Kidney glomerular epithelial cell (primary cell): ENCODE results near the gene APOBEC3C.
"Not testable (repeated sequence)": the region's sequence is repeated elsewhere in the genome, so short reads cannot be mapped to it uniquely, and the experiment has no call there.

Experiments
- DNase-seq: peaks from one replicate; lab custom pipeline; 2025; lab: John Stamatoyannopoulos, UW

Gene APOBEC3C

DNA sequence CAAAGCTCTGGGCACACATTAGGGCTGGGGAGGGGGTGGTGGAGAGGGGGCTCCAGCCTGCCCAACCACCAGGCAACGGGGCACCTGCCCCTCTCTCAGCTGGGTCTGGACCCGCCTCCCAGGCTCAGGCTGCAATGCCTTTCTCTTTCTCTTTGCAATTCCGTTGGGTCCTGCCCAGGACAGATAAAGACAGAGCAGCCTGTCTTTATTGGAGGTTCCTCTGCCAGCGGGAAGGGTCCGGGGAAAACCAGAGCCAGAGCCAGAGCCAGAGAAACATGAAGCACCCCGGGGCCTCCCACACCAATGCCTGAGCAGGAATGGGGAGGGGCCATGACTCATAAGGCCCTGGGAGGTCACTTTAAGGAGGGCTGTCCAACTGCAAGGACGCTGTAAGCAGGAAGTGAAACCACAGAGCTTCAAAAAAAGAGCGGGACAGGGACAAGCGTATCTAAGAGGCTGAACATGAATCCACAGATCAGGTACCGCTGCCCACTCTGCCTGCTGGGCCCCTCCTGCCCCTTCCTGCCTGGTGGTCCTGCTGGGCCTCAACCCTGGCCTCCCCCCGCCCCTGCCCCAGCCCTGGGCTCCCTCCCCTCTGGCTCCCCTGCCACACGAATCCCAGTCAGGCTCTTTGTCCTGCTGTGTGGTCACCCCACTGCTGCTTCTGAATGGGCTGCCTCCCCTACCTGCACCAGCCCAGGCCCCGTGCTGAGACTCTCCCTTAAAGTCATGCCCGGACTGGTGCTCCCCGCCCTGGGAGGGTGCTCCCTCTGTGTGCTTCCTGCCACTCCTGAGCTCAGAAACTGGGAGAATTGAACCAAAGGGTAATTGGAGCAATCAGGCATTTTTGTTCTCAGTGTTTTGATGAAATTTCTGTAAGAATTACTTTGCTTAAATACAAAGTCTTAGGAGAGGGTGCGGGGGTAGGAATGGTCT, 31.8 kb upstream of the APOBEC3C start, which contains the start of gene APOBEC3B:
Gene APOBEC3B (plus strand): TSS at position 356 of the 936 bp plus-strand sequence. CDS start 107 bp downstream, at position 463.
- peak; percentile 94 for DNase-seq

DNA sequence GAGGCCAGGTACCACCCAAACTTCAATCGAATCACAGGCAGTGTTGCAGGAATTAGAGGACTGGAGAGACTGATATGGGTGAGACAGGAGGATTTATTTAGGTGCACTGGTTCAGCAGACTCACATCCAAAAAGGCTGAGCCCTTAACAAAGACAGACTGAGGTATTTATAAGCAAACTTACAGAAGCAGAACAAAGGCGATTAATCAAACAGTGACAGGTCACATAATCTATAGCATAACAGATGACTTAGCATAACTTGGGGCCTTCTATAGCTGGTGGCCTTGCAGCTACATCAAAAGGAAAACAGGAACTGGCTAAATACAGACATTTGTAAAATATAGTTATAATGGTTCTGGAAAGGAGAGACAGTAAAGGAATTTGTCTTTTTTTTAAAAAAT, 29.8 kb upstream of the APOBEC3C start:
- no peak for DNase-seq

- peak; percentile 89 for DNase-seq
Measured at GRCh38 chr22:38984784-38985757, 29.0 kb upstream of the APOBEC3C start.

DNA sequence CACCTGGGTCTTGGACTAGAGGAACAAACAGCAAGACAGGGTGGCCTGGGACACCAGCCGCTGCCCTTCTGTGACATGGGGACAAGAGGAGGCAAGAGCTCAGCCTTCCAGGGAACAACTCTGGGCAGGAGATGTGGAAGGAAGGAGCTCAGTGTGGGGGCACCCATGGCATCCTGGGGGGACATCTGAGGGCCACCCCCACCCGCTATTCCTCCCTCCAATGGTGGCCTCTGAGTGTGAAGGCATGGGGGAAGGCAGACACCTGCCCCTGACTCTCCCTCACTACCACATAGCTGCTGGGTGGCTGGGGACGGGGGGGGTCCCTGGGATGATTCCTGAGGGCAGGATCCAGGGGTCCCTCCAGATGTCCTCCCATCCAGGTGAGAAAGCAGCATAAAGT, 27.4 kb upstream of the APOBEC3C start:
- DNase-seq = no peak

GRCh38 chr22:38987171-38987895, 26.7 kb upstream of the APOBEC3C start:
- no peak for DNase-seq

GRCh38 chr22:38989466-38989865, 24.6 kb upstream of the APOBEC3C start:
- no peak for DNase-seq

- not testable (repeated sequence) for DNase-seq
Measured at GRCh38 chr22:38992871-38993371, 21.1 kb upstream of the APOBEC3C start.

DNA sequence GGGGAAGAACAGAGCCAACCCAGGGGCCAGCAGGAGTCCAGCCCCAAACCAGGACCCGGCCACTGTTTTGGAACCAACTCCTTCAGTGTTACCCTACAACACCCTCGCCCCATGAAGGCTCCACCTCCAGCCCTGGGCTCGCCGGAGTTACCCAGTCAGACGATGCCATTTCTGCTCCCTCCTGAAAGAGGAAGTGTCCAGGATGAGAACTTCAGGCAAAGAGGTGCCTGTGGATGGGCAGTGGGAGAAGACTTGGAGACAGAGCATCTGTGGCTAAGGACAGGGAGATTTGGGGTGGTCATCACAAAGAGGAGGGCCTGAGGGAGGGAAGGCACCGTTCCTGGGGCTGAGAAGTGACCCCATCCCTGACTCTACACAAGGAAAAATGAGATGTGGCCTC, 18.0 kb upstream of the APOBEC3C start:
- no peak for DNase-seq

GRCh38 chr22:38997518-38997917, 16.5 kb upstream of the APOBEC3C start:
- no peak for DNase-seq

GRCh38 chr22:39003165-39003638, 10.9 kb upstream of the APOBEC3C start:
- peak; percentile 84 for DNase-seq

GRCh38 chr22:39007177-39007576, 6.9 kb upstream of the APOBEC3C start:
- DNase-seq = no peak

- DNase-seq = not testable (repeated sequence)
Measured at GRCh38 chr22:39008271-39008850, 5.7 kb upstream of the APOBEC3C start.

DNA sequence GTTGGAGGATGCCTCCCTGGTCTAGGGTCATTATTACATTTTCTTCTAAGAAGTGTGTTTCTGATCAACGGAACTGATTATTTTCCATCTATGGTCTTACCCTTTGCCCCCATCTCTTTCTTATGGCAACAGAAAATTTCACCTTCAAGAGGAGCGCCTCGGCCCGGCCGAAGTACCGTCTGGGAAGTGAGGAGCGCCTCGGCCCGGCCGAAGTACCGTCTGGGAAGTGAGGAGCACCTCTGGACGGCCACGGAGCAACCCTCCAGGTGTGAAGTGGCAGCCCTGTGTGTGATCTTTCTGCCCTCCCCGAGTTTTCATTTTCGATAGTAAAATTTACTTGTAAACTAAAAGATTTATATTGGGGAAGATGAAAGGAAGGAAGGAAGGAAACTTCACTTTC, 3.1 kb upstream of the APOBEC3C start:
- DNase-seq = no peak

DNA sequence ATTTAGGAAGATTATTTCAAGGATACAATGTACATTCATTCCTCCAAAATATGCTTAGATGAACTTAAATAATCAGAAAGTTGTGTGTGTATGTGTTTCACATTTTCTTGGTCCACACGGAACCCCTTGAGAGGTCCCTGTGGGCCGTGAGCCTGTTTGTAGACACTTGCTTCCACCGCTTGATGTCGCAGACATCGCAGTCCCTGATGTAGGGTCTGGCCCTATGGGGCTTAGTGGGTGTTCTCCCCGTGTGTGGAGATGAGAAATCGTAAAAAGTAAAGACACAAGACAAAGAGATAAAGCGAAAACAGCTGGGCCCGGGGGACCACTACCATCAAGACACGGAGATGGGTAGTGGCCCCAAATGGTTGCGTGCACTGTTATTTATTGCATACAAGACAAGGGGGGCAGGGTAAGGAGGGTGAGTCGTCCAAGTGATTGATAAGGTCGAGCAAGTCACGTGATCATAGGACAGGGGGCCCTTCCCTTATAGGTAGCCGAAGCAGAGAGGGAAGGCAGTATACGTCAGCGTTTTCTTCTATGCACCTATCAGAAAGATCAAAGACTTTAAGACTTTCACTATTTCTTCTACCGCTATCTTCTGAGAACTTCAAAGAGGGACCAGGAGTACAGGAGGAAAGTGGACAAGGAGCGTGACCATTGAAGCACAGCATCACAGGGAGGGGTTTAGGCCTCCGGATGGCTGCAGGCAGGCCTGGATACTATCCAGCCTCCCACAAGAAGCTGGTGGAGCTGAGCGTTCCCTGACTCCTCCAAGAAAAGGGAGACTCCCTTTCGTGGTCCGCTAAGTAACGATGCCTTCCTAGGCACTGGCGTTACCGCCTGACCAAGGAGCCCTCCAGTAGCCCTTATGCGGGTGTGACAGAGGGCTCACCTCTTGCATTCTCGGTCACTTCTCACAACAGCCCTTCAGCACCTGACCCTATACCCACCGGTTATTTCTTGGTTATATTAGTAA, 1.2 kb upstream of the APOBEC3C start:
- DNase-seq = peak; percentile 46

GRCh38 chr22:39013561-39013941, 506 bp upstream of the APOBEC3C start:
- DNase-seq = not testable (repeated sequence)

GRCh38 chr22:39014723-39015121, 665 bp downstream of the APOBEC3C start:
- not testable (repeated sequence) for DNase-seq

DNA sequence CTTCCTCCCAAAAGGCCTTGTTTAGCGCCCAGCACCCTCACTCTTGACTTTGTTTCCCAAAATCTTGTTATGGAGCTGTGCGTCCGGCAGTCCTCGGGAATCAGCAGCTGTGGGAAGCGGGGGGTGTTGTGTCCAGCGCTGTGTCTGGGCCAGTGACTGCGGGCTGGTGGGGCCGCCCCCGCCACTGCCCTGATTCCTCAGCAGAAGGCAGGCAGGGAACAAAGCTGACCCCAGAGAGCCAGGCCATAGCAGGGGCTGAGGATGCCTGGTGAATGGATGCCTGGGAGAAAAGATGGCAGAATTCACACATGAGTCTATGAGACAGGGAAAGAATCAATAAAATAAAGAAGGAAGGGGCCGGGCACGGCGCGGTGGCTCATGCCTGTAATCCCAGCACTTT, 2.5 kb downstream of the APOBEC3C start:
- no peak for DNase-seq

DNA sequence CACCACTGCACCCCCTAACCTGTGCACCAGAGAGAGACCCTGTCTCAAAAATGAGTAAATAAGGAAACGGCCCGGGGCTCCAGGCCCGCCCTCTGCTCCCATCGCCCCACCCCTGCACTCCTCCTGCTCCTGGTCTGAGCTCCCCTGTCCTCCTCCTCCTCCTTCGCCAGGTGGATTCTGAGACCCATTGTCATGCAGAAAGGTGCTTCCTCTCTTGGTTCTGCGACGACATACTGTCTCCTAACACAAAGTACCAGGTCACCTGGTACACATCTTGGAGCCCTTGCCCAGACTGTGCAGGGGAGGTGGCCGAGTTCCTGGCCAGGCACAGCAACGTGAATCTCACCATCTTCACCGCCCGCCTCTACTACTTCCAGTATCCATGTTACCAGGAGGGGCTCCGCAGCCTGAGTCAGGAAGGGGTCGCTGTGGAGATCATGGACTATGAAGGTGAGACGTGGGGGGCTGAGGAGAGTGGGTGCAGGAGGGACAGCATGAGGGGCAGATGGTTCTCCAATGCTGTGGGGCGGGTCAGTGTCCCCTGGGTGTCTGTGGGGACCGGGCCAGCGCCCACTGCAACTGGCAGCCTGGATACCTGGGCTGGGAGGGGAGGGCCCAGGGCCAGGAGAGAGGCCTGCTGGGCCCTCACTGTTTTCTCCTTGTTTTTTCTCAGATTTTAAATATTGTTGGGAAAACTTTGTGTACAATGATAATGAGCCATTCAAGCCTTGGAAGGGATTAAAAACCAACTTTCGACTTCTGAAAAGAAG, 3.7 kb downstream of the APOBEC3C start:
- no peak for DNase-seq
